GM18508 (cell line): ENCODE data around the gene SLC51A.
"Not testable (repeated sequence)": the region's sequence is repeated elsewhere in the genome, so short reads cannot be mapped to it uniquely, and the experiment has no call there.

ENCODE experiments used
- ATAC-seq: cut with Tn5 transposase; IDR thresholded peaks from one replicate; pipeline ENCODE4 v1.9.1; 2021; ENCODE audit warnings: moderate number of reproducible peaks; ENCODE audit not compliant: insufficient read depth, unreplicated experiment

SLC51A gene

GRCh38 chr3:196193133-196193735 lies 23.1 kb upstream of the SLC51A start:
- ATAC-seq, result no peak

- no peak for ATAC-seq
Measured at GRCh38 chr3:196193736-196194541, 22.4 kb upstream of the SLC51A start.

GRCh38 chr3:196194542-196194915 lies 21.8 kb upstream of the SLC51A start:
- no peak for ATAC-seq

GRCh38 chr3:196195664-196196265 lies 20.6 kb upstream of the SLC51A start:
- no peak for ATAC-seq

- ATAC-seq, result no peak
Measured at GRCh38 chr3:196197524-196197923, 18.8 kb upstream of the SLC51A start.

GRCh38 chr3:196198081-196198675 lies 18.2 kb upstream of the SLC51A start:
- ATAC-seq, result no peak

GRCh38 chr3:196198771-196199753 lies 17.3 kb upstream of the SLC51A start:
- ATAC-seq, result no peak

- ATAC-seq, result no peak
Measured at GRCh38 chr3:196202516-196202970, 13.8 kb upstream of the SLC51A start.

GRCh38 chr3:196203846-196204245 lies 12.5 kb upstream of the SLC51A start:
- no peak for ATAC-seq

GRCh38 chr3:196205442-196206205 lies 10.7 kb upstream of the SLC51A start:
- not testable (repeated sequence) for ATAC-seq

GRCh38 chr3:196207159-196207832 lies 9.0 kb upstream of the SLC51A start:
- ATAC-seq, result no peak

- no peak for ATAC-seq
Measured at GRCh38 chr3:196207833-196208607, 8.3 kb upstream of the SLC51A start.

- ATAC-seq, result no peak
Measured at GRCh38 chr3:196208942-196209695, 7.2 kb upstream of the SLC51A start.

- not testable (repeated sequence) for ATAC-seq
Measured at GRCh38 chr3:196209944-196210672, 6.2 kb upstream of the SLC51A start.

- no peak for ATAC-seq
Measured at GRCh38 chr3:196210673-196211556, 5.4 kb upstream of the SLC51A start, which contains the start of gene ZDHHC19. Gene ZDHHC19 (minus strand): TSS chr3:196211400. CDS start chr3:196211315, 85 bp downstream.
